K562 (cell line): ENCODE measurements around the gene LDB1. TPM values are rescaled to one million over a fixed set of nuclear protein-coding genes. Genes with fewer than 3 reads are reported as not detected.

Experiments used
- CEBPZ ChIP-seq: fragments of 150-350 bp; IDR thresholded peaks from 2 replicates; pipeline ENCODE4 v1.6.1; 2014; ENCODE audit warnings: low read depth, mild to moderate bottlenecking, low read length, borderline replicate concordance
- E2F4 ChIP-seq: sonication (generic); formaldehyde crosslinking; IDR thresholded peaks from 2 replicates; pipeline ENCODE4 v1.8.0; 2022; ENCODE audit warnings: mild to moderate bottlenecking, low read depth, missing genetic modification reagents
- EGR1 ChIP-seq: fragments of 450-650 bp; conservative IDR thresholded peaks from 2 replicates; pipeline ENCODE4 v1.6.1; 2017; ENCODE audit warnings: mild to moderate bottlenecking
- ERF ChIP-seq: fragments of 450-650 bp; formaldehyde crosslinking; IDR thresholded peaks from 2 replicates; pipeline ENCODE4 v1.4.0; 2020; ENCODE audit warnings: mild to moderate bottlenecking, mixed read lengths
- ETV1 ChIP-seq: fragments of 450-650 bp; conservative IDR thresholded peaks from 2 replicates; pipeline ENCODE4 v1.6.1; 2016; ENCODE audit warnings: missing genetic modification characterization, control low read depth, low read depth, missing compliant biosample characterization
- FOXP1 ChIP-seq: sonication (generic); formaldehyde crosslinking; IDR thresholded peaks from 2 replicates; pipeline ENCODE4 v1.8.0; 2022; ENCODE audit warnings: mild to moderate bottlenecking, missing genetic modification reagents
- HCFC1 ChIP-seq: IDR thresholded peaks from 2 replicates; pipeline ENCODE4 v1.6.1; 2012; ENCODE audit warnings: low read depth, low read length, improper control_type of control experiment
- KDM4B ChIP-seq, 2 experiments: fragments of 450-650 bp in 1 of 2; sonication (generic) in 1 of 2; IDR thresholded peaks; 2 replicates each; pipeline ENCODE4 v1.6.1; 2016 to 2017; ENCODE audit warnings: borderline replicate concordance in 2 of 2, antibody characterized with exemption in 1 of 2, low read depth in 1 of 2, mild to moderate bottlenecking in 1 of 2
- MAX ChIP-seq: sonication (generic); formaldehyde crosslinking; IDR thresholded peaks from 2 replicates; pipeline ENCODE4 v1.9.0; 2022; ENCODE audit warnings: mild to moderate bottlenecking, missing genetic modification reagents
- MNT ChIP-seq, 2 experiments: fragments of 450-650 bp; conservative IDR thresholded peaks; 2 replicates each; pipeline ENCODE4 v1.6.1; 2017; ENCODE audit warnings: mild to moderate bottlenecking in 2 of 2, moderate library complexity in 2 of 2
- SIN3B ChIP-seq: fragments of 450-650 bp; IDR thresholded peaks from 2 replicates; pipeline ENCODE4 v1.6.1; 2017; ENCODE audit warnings: low read depth, mild to moderate bottlenecking, moderate library complexity
- SMAD4 ChIP-seq: fragments of 250-450 bp; sonication (Bioruptor Pico); conservative IDR thresholded peaks from 2 replicates; pipeline ENCODE4 v1.8.0; 2021; ENCODE audit warnings: inconsistent platforms, mild to moderate bottlenecking, moderate library complexity
- ZNF212 ChIP-seq: fragments of 450-650 bp; formaldehyde crosslinking; IDR thresholded peaks from 2 replicates; pipeline ENCODE4 v1.4.0; 2020; ENCODE audit warnings: mild to moderate bottlenecking
- ZNF589 ChIP-seq: fragments of 200-800 bp; sonication (Bioruptor generic); IDR thresholded peaks from 2 replicates; pipeline ENCODE4 v1.6.1; 2016; ENCODE audit warnings: low read depth, missing genetic modification characterization, missing compliant biosample characterization
- ZNF740 ChIP-seq, 3 experiments: fragments of 200-800 bp in 1 of 3; sonication (Bioruptor generic) in 1 of 3; sonication (generic) in 1 of 3; formaldehyde crosslinking in 1 of 3; IDR thresholded peaks; 2 replicates each; pipeline versions ENCODE4 v1.6.1 to v1.8.0; 2016 to 2022; ENCODE audit warnings: mild to moderate bottlenecking in 2 of 3, missing compliant biosample characterization in 2 of 3, missing genetic modification characterization in 2 of 3, missing genetic modification reagents in 1 of 3
- polyA plus RNA-seq, 8 experiments: library from polyadenylated mRNA; depleted of rRNA in 4 of 8; stranded (reverse) in 5 of 8; unstranded in 3 of 8; fragments of >200 nt; fragmentation: Nextera tagmentation in 2 of 8; fragmentation: Illumina TruSeq in 1 of 8; extraction: Ambion mirVana in 2 of 8; extraction: Trizol in 1 of 8; gene quantifications; 2 replicates each; pipeline versions ENCODE4 v1.2.1 to v1.2.3, GENCODE V29; 2011 to 2014; ENCODE audit warnings: inconsistent platforms in 1 of 8, missing spikeins in 1 of 8
- total RNA-seq, 7 experiments: library from RNA; depleted of rRNA in 6 of 7; stranded (reverse); fragments of >200 nt in 6 of 7; fragmentation: Illumina TruSeq in 2 of 7; extraction: Trizol in 2 of 7; gene quantifications; 2 replicates each; pipeline versions ENCODE4 v1.2.1 to v1.2.3, GENCODE V29; 2011 to 2021; ENCODE audit warnings: low replicate concordance in 1 of 7
- TF ChIP-seq, protein P1 (sequence below), 3 experiments: IDR thresholded peaks in 2 of 3; conservative IDR thresholded peaks in 1 of 3; 2 replicates each; pipeline ENCODE4 v1.5.1; 2011 to 2012; ENCODE audit warnings: low read length in 3 of 3, mild to moderate bottlenecking in 3 of 3, control low read depth in 2 of 3, improper control_type of control experiment in 1 of 3, inconsistent platforms in 1 of 3, low read depth in 1 of 3, mixed read lengths in 1 of 3, moderate library complexity in 1 of 3; ENCODE audit not compliant: insufficient read depth in 2 of 3

The LDB1 gene
- total and polyA plus RNA-seq, 9 of the 15 experiments (the other 6 are each of a cell fraction or from before 2014, with no cell fraction given): 1.9 to 137 (median 105) TPM

DNA sequence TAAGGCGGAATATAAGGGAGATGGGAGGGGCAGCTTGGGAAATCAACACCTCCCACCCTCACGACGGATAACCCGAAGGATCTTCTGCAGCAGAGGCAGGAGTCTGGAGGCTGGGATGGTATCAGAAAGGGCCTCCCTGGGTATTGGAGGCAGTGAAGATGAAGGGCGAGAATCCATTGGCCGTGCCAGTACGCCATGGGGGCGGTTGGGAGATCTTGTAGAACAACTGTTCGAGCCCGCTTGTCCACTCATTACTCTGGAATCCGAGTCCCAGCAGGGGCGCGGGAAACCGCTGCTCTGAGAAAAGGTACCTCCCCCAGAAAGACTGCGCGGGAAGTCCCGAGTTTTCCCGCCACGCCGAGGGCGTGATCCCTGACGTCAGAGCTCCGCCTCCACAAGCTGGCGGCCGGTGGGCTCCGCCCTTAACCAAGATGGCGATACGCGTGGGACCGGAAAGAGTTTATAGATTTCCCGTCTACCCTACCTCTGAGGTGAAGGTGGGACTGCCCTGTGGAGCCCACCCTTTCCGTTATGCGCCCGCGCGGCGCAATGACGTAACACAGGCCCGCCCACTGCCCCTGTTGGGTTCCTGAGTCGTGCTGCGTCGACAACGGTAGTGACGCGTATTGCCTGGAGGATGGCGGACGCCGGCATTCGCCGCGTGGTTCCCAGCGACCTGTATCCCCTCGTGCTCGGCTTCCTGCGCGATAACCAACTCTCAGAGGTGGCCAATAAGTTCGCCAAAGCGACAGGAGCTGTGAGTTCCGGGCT is 31.8 kb upstream of the LDB1 start, which contains the start of gene NOLC1 (continued):
- TF ChIP-seq, protein P1, sequence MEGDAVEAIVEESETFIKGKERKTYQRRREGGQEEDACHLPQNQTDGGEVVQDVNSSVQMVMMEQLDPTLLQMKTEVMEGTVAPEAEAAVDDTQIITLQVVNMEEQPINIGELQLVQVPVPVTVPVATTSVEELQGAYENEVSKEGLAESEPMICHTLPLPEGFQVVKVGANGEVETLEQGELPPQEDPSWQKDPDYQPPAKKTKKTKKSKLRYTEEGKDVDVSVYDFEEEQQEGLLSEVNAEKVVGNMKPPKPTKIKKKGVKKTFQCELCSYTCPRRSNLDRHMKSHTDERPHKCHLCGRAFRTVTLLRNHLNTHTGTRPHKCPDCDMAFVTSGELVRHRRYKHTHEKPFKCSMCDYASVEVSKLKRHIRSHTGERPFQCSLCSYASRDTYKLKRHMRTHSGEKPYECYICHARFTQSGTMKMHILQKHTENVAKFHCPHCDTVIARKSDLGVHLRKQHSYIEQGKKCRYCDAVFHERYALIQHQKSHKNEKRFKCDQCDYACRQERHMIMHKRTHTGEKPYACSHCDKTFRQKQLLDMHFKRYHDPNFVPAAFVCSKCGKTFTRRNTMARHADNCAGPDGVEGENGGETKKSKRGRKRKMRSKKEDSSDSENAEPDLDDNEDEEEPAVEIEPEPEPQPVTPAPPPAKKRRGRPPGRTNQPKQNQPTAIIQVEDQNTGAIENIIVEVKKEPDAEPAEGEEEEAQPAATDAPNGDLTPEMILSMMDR (IDR thresholded peaks at IDR 0.05 in 2 of 3, conservative IDR thresholded peaks at IDR 0.05 in 1 of 3; ENCODE audit: insufficient read depth in 2 of 3, low read depth in 1 of 3, low read length in 3 of 3): no peak
- TF ChIP-seq ZNF212 (CRISPR knock-in tag): no peak
- TF ChIP-seq HCFC1: peak; percentile 88
- TF ChIP-seq SMAD4 (CRISPR knock-in tag): 0 out of 2 replicates have a peak, but pooled peaks have one; percentile 8
- TF ChIP-seq SIN3B: peak; percentile 76
- TF ChIP-seq ETV1 (tag): peak; percentile 42
- TF ChIP-seq EGR1: no peak; the same call in none of the 2 replicates
- peak; percentile 93 to 96; a peak in 3 of 4 replicates for TF ChIP-seq MNT (conservative IDR thresholded peaks at IDR 0.05)
- peak; percentile 79 for TF ChIP-seq FOXP1 (CRISPR knock-in tag)
- TF ChIP-seq ERF: no peak
- peak in 1 of 2 experiments; percentile 53; a peak in 1 of 4 replicates for TF ChIP-seq KDM4B (IDR thresholded peaks at IDR 0.05; ENCODE audit: borderline replicate concordance in 2 of 2, low read depth in 1 of 2)
- peak; percentile 97 for TF ChIP-seq E2F4
- TF ChIP-seq ZNF589 (CRISPR knock-in tag): no peak
- TF ChIP-seq CEBPZ: no peak
- peak; percentile 93 for TF ChIP-seq MAX (CRISPR knock-in tag)
- TF ChIP-seq ZNF740 (CRISPR knock-in tag; IDR thresholded peaks at IDR 0.05): no peak
- TF ChIP-seq ZNF740 (tag; IDR thresholded peaks at IDR 0.05): no peak
